Testis (tissue), 2 donors: Measurements from ENCODE around the gene CRK.

Experiments used
- CTCF ChIP-seq, 3 experiments: fragments of 450-650 bp in 2 of 3; fragments of 200-600 bp in 1 of 3; sonication (generic) in 1 of 3; IDR thresholded peaks; one replicate each; pipeline ENCODE4 v1.5.1; 2016 to 2019; ENCODE audit warnings: antibody characterized with exemption in 3 of 3, mild to moderate bottlenecking in 2 of 3, moderate library complexity in 1 of 3
- POLR2A ChIP-seq: fragments of 450-650 bp; IDR thresholded peaks from one replicate; pipeline ENCODE4 v1.6.1; 2017; ENCODE audit warnings: antibody characterized with exemption, mild to moderate bottlenecking, moderate library complexity

- TF ChIP-seq CTCF (IDR thresholded peaks at IDR 0.05) (no peak), POLR2A (no peak)
Observed at GRCh38 chr17:1491443-1492248, 35.6 kb upstream of the CRK start.
